ENCODE measurements around the gene ZZZ3. TPM values are rescaled to one million over a fixed set of nuclear protein-coding genes. Genes with fewer than 3 reads are reported as not detected.

ZZZ3 gene
- total and polyA plus RNA-seq, 2 donors (not counting 1 experiment from before 2014, with no cell fraction given), result 14.4 to 65.7 TPM

DNA sequence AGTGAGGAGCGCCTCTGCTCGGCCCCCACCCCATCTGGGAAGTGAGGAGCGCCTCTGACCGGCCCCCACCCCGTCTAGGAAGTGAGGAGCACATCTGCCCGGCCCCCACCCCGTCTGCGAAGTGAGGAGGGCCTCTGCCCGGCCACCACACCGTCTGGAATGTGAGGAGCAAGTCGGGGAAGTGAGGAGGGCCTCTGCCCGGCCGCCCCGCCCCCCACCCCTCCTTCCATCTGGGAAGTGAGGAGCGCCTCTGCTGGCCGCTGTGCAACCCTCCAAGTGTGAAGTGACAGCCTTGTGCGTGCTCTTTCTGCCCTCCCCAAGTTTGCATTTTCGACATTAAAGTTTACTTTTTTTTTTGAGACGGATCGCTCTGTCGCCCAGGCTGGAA lies 5.1 kb upstream of the ZZZ3 start:
- Histone ChIP-seq H3K4me2 (replicated peaks; ENCODE audit: low read depth, low read length, poor library complexity, severe bottlenecking) (peak overlapping the region; percentile 55), H3K4me1 (ENCODE audit: control insufficient read depth in 2 of 2, insufficient read depth in 2 of 2, low read length in 2 of 2) (peaks cover 7 to 8% of the 10 kb centered on the region in 2 donors), H3K27me3 (replicated peaks in 1 of 4; ENCODE audit: control extremely low read depth in 1 of 4, control insufficient read depth in 3 of 4, insufficient read depth in 4 of 4, low read length in 3 of 4) (no peaks in the 10 kb centered on the region), H3K79me2 (ENCODE audit: control insufficient read depth, insufficient read depth, low read length) (no peaks in the 10 kb centered on the region), H3K9ac (ENCODE audit: low read length) (peak overlapping the region; percentile 37), H4K20me1 (ENCODE audit: control insufficient read depth, insufficient read depth, low read length, poor library complexity, severe bottlenecking) (no peaks in the 10 kb centered on the region), H3K4me3 (ENCODE audit: control extremely low read depth in 1 of 5, extremely low read depth in 1 of 5, insufficient read depth in 1 of 5, low read depth in 2 of 5, low read length in 4 of 5) (peak overlapping the region in 3 of 5 experiments; percentile 37 to 50 (median 43)), H3K9me3 (ENCODE audit: control extremely low read depth in 1 of 3, control insufficient read depth in 2 of 3, insufficient read depth in 1 of 3, low read length in 2 of 3) (peaks cover 0 to 3% (median 2%) of the 10 kb centered on the region in 3 donors), H2AFZ (ENCODE audit: insufficient read depth, low read depth, low read length, poor library complexity, severe bottlenecking) (peak overlapping the region; percentile 20), H3K36me3 (replicated peaks in 1 of 2; ENCODE audit: control extremely low read depth in 1 of 2, control insufficient read depth in 1 of 2, extremely low read depth in 1 of 2, insufficient read depth in 2 of 2, low read length in 1 of 2) (no peaks in the 10 kb centered on the region), H3K27ac (ENCODE audit: low read length in 2 of 2) (no peak overlapping the region)
- ATAC-seq (ENCODE audit: low read depth), result no peak
- POLR2A ChIA-PET, result interaction anchor here (0.6 kb wide), 1 partner anchor 168 kb away, joined by 5 read pairs; no protein-coding TSS in a partner anchor
- Mint-ChIP-seq H3K27me3 (no peaks in the 10 kb centered on the region), H3K9me3 (ENCODE audit: insufficient read depth) (no peaks in the 10 kb centered on the region), H3K4me3 (peak overlapping the region; percentile 65), H3K4me1 (peaks cover 16% of the 10 kb centered on the region), H3K27ac (no peak overlapping the region)
- no peak for TF ChIP-seq EZH2 (IDR thresholded peaks at IDR 0.05; ENCODE audit: borderline replicate concordance, insufficient read depth, low read depth, low read length, poor library complexity, severe bottlenecking)
- TF ChIP-seq, protein P1, sequence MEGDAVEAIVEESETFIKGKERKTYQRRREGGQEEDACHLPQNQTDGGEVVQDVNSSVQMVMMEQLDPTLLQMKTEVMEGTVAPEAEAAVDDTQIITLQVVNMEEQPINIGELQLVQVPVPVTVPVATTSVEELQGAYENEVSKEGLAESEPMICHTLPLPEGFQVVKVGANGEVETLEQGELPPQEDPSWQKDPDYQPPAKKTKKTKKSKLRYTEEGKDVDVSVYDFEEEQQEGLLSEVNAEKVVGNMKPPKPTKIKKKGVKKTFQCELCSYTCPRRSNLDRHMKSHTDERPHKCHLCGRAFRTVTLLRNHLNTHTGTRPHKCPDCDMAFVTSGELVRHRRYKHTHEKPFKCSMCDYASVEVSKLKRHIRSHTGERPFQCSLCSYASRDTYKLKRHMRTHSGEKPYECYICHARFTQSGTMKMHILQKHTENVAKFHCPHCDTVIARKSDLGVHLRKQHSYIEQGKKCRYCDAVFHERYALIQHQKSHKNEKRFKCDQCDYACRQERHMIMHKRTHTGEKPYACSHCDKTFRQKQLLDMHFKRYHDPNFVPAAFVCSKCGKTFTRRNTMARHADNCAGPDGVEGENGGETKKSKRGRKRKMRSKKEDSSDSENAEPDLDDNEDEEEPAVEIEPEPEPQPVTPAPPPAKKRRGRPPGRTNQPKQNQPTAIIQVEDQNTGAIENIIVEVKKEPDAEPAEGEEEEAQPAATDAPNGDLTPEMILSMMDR (IDR thresholded peaks at IDR 0.05), result no peak
- CTCF ChIA-PET, result no interaction called here
- intact Hi-C loops (cut with micrococcal nuclease), result no loop called here
- peak; percentile 41 for DNase-seq
- 70% methylated on average over 15 of the region's 21 CpGs for WGBS (ENCODE audit: insufficient coverage)

DNA sequence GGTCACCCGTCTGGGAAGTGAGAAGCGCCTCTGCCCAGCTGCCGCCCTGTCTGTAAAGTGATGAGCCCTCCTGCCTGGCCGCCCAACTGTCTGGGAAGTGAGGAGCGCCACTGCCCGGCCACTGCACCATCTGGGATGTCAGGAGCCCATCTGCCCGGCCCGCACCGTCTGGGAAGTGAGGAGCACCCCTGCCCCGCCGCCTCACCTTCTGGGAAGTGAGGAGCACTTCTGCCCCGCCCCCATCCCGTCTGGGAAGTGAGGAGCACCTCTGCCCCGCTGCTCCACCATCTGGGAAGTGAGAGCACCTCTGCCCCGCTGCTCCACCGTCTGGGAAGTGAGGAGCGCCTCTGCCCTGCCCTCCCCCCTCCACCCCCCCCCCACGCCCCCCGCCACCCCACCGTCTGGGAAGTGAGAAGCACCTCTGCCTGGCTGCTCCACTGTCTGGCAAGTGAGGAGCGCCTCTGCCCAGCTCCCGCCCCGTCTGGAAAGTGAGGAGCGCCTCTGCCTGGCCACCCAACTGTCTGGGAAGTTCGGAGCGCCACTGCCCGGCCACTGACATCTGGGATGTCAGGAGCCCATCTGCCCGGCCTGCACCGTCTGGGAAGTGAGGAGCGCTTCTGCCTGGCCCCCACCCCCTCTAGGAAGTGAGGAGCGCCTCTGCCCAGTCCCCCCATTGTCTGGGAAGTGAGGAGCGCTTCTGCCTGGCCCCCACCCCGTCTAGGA lies 4.5 kb upstream of the ZZZ3 start:
- Mint-ChIP-seq H3K27ac (no peak overlapping the region), H3K4me1 (peaks cover 19% of the 10 kb centered on the region), H3K9me3 (ENCODE audit: insufficient read depth) (no peaks in the 10 kb centered on the region), H3K4me3 (no peak overlapping the region), H3K27me3 (no peaks in the 10 kb centered on the region)
- H3K4me1 ChIP-seq (ENCODE audit: control insufficient read depth in 2 of 2, insufficient read depth in 2 of 2, low read length in 2 of 2), result peaks cover 8 to 10% of the 10 kb centered on the region in 2 donors
- peak; percentile 4 for DNase-seq
- TF ChIP-seq, protein P1 (IDR thresholded peaks at IDR 0.05), result no peak
- TF ChIP-seq EZH2 (IDR thresholded peaks at IDR 0.05; ENCODE audit: borderline replicate concordance, insufficient read depth, low read depth, low read length, poor library complexity, severe bottlenecking), result no peak
- WGBS (ENCODE audit: insufficient coverage), result 96% methylated on average over 20 of the region's 33 CpGs
- peak overlapping the region; percentile 55 for H3K4me2 ChIP-seq (replicated peaks; ENCODE audit: low read depth, low read length, poor library complexity, severe bottlenecking)
- CTCF ChIA-PET, result no interaction called here
- no peak overlapping the region for H3K4me3 ChIP-seq (ENCODE audit: control extremely low read depth in 1 of 5, extremely low read depth in 1 of 5, insufficient read depth in 1 of 5, low read depth in 2 of 5, low read length in 4 of 5)
- H3K79me2 ChIP-seq (ENCODE audit: control insufficient read depth, insufficient read depth, low read length), result peaks cover under 1% of the 10 kb centered on the region
- POLR2A ChIA-PET, result interaction anchor here (0.6 kb wide), 1 partner anchor 168 kb away, joined by 5 read pairs; no protein-coding TSS in a partner anchor
- H3K9ac ChIP-seq (ENCODE audit: low read length), result no peak overlapping the region
- H3K36me3 ChIP-seq (replicated peaks in 1 of 2; ENCODE audit: control extremely low read depth in 1 of 2, control insufficient read depth in 1 of 2, extremely low read depth in 1 of 2, insufficient read depth in 2 of 2, low read length in 1 of 2), result no peaks in the 10 kb centered on the region
- ATAC-seq (ENCODE audit: low read depth), result no peak
- no peaks in the 10 kb centered on the region for H3K27me3 ChIP-seq (replicated peaks in 1 of 4; ENCODE audit: control extremely low read depth in 1 of 4, control insufficient read depth in 3 of 4, insufficient read depth in 4 of 4, low read length in 3 of 4)
- H2AFZ ChIP-seq (ENCODE audit: insufficient read depth, low read depth, low read length, poor library complexity, severe bottlenecking), result peak overlapping the region; percentile 20
- no peaks in the 10 kb centered on the region for H4K20me1 ChIP-seq (ENCODE audit: control insufficient read depth, insufficient read depth, low read length, poor library complexity, severe bottlenecking)
- peaks cover 0 to 1% (median 0%) of the 10 kb centered on the region in 3 donors for H3K9me3 ChIP-seq (ENCODE audit: control extremely low read depth in 1 of 3, control insufficient read depth in 2 of 3, insufficient read depth in 1 of 3, low read length in 2 of 3)
- intact Hi-C loops (cut with micrococcal nuclease), result no loop called here
- H3K27ac ChIP-seq (ENCODE audit: low read length in 2 of 2), result no peak overlapping the region

Data from B cell (primary cell).